MM.1S (cell line): ENCODE measurements around the gene MAPK11.

Experiments used
- EZH2phosphoT487 ChIP-seq: fragments of 300-600 bp; sonication (generic); IDR thresholded peaks from 2 replicates; pipeline ENCODE4 v1.6.1; 2018; ENCODE audit warnings: antibody characterized with exemption, low read length
- TF ChIP-seq, protein P1 (sequence below): fragments of 300-600 bp; sonication (generic); IDR thresholded peaks from 2 replicates; pipeline ENCODE4 v1.5.1; 2016; ENCODE audit warnings: antibody characterized with exemption, low read length, mixed read lengths

DNA sequence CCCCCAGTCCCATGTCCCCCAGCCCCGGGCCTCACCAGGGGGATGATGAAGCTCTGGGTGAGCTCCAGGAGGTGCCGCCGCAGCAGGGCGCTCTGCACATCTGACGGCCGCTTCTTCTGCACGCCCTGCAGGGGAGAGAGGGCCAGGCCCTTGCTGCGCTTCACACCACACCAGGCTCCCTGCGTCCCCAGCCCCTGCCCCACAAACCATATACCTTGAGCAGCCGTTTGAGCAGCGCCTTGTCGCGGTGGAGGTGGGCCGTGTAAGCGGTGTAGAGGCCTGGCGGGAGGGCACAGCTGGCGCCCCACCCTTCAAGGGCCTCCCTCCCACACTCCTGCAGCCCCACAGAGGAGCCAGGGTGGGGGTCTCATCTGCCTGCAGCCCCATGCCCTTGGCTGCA is 43.4 kb upstream of the MAPK11 start:
- TF ChIP-seq, protein P1, sequence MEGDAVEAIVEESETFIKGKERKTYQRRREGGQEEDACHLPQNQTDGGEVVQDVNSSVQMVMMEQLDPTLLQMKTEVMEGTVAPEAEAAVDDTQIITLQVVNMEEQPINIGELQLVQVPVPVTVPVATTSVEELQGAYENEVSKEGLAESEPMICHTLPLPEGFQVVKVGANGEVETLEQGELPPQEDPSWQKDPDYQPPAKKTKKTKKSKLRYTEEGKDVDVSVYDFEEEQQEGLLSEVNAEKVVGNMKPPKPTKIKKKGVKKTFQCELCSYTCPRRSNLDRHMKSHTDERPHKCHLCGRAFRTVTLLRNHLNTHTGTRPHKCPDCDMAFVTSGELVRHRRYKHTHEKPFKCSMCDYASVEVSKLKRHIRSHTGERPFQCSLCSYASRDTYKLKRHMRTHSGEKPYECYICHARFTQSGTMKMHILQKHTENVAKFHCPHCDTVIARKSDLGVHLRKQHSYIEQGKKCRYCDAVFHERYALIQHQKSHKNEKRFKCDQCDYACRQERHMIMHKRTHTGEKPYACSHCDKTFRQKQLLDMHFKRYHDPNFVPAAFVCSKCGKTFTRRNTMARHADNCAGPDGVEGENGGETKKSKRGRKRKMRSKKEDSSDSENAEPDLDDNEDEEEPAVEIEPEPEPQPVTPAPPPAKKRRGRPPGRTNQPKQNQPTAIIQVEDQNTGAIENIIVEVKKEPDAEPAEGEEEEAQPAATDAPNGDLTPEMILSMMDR = no peak
- TF ChIP-seq EZH2phosphoT487 = no peak
